MCF 10A (cell line): Measurements from ENCODE around the gene NET1. TPM values are rescaled to one million over a fixed set of nuclear protein-coding genes. Genes with fewer than 3 reads are reported as not detected.

Experiments used
- BruUV-seq: library from RNA; stranded (reverse); fragments of 400-500 nt; replicated peaks from 2 replicates; lab custom pipeline; 2021; lab: Mats Ljungman, UMichigan
- CTCF ChIA-PET: fragments of 300-600 bp; sonication (Branson Sonifier 250); formaldehyde crosslinking; extraction: SDS; loops from one replicate; lab custom pipeline; 2021; ENCODE audit warnings: antibody characterized with exemption, inconsistent platforms; lab: Yijun Ruan, JAX
- POLR2A ChIA-PET: fragments of 300-600, 350-650 bp; sonication (Branson Sonifier 250); formaldehyde crosslinking; extraction: SDS; loops from one replicate; lab custom pipeline; 2020; ENCODE audit warnings: antibody characterized with exemption, inconsistent platforms; lab: Yijun Ruan, JAX
- DNase-seq: peaks from one replicate; pipeline ENCODE4 v3.0.0-alpha.2; 2018; ENCODE audit not compliant: unreplicated experiment
- H3K27ac Mint-ChIP-seq: one replicate; pipeline ENCODE4 v1.8.0; 2022; ENCODE audit warnings: mild to moderate bottlenecking, low read depth, mixed read lengths; ENCODE audit not compliant: unreplicated experiment
- H3K27me3 Mint-ChIP-seq: one replicate; pipeline ENCODE4 v1.8.0; 2022; ENCODE audit warnings: mixed read lengths; ENCODE audit not compliant: insufficient read depth, unreplicated experiment
- H3K36me3 Mint-ChIP-seq: one replicate; pipeline ENCODE4 v1.8.0; 2022; ENCODE audit warnings: mild to moderate bottlenecking, moderate library complexity, mixed read lengths; ENCODE audit not compliant: insufficient read depth, unreplicated experiment
- H3K4me1 Mint-ChIP-seq: one replicate; pipeline ENCODE4 v1.8.0; 2022; ENCODE audit warnings: mixed read lengths; ENCODE audit not compliant: insufficient read depth, unreplicated experiment
- H3K4me3 Mint-ChIP-seq: one replicate; pipeline ENCODE4 v1.8.0; 2022; ENCODE audit warnings: mild to moderate bottlenecking, moderate library complexity, mixed read lengths; ENCODE audit not compliant: unreplicated experiment
- H3K9me3 Mint-ChIP-seq: one replicate; pipeline ENCODE4 v1.8.0; 2022; ENCODE audit warnings: mixed read lengths; ENCODE audit not compliant: unreplicated experiment
- intact Hi-C: fragments of 100-400 bp; cut with micrococcal nuclease; formaldehyde crosslinking; loops from 2 replicates; pipeline ENCODE4 v1.14.1; 2022
- total RNA-seq: library from RNA; stranded (reverse); gene quantifications from 2 replicates; pipeline ENCODE4 v1.2.3, GENCODE V29; 2022
- TF ChIP-seq, protein P1 (sequence below): fragments of 200-600 bp; IDR thresholded peaks from one replicate; pipeline ENCODE4 v1.8.0; 2022; ENCODE audit warnings: antibody characterized with exemption, mild to moderate bottlenecking; ENCODE audit not compliant: unreplicated experiment

The NET1 gene
- total RNA-seq, 1 experiment from 2014 or later: 40.3 TPM

DNA sequence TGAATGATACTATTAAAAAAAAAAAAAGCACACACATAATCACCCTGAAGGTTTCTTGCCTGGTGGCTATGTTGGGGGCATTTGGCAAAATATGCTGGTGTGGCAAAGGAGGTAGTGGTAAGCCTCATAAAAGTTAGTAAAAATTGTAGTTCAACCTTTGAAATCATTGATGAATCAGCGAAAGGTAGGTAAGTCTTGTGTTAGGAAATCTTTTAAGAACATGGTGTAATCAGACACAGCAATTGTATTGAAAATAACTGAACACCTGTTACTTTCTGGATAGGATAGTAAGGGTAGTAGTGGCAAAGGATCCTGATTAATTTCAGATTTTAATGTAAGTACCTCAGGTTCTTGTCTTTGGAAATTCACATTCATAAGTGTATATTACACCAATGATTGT, 46.1 kb downstream of the NET1 start:
- TF ChIP-seq, protein P1, sequence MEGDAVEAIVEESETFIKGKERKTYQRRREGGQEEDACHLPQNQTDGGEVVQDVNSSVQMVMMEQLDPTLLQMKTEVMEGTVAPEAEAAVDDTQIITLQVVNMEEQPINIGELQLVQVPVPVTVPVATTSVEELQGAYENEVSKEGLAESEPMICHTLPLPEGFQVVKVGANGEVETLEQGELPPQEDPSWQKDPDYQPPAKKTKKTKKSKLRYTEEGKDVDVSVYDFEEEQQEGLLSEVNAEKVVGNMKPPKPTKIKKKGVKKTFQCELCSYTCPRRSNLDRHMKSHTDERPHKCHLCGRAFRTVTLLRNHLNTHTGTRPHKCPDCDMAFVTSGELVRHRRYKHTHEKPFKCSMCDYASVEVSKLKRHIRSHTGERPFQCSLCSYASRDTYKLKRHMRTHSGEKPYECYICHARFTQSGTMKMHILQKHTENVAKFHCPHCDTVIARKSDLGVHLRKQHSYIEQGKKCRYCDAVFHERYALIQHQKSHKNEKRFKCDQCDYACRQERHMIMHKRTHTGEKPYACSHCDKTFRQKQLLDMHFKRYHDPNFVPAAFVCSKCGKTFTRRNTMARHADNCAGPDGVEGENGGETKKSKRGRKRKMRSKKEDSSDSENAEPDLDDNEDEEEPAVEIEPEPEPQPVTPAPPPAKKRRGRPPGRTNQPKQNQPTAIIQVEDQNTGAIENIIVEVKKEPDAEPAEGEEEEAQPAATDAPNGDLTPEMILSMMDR: no peak
- no peak for DNase-seq
- Mint-ChIP-seq H3K4me3 (no peak overlapping the region), H3K27me3 (no peaks in the 10 kb centered on the region), H3K9me3 (peaks cover 2% of the 10 kb centered on the region), H3K27ac (no peak overlapping the region), H3K36me3 (peaks cover 86% of the 10 kb centered on the region), H3K4me1 (peaks cover 17% of the 10 kb centered on the region)
- intact Hi-C loops: no loop called here
- no TSS peak for BruUV-seq
- ChIA-PET POLR2A (interaction anchor here (1.5 kb wide), 1 partner anchor 154 kb away, joined by 4 read pairs; no protein-coding TSS in a partner anchor), CTCF (interaction anchor here (0.8 kb wide), 1 partner anchor 171 kb away, joined by 3 read pairs; no protein-coding TSS in a partner anchor)

DNA sequence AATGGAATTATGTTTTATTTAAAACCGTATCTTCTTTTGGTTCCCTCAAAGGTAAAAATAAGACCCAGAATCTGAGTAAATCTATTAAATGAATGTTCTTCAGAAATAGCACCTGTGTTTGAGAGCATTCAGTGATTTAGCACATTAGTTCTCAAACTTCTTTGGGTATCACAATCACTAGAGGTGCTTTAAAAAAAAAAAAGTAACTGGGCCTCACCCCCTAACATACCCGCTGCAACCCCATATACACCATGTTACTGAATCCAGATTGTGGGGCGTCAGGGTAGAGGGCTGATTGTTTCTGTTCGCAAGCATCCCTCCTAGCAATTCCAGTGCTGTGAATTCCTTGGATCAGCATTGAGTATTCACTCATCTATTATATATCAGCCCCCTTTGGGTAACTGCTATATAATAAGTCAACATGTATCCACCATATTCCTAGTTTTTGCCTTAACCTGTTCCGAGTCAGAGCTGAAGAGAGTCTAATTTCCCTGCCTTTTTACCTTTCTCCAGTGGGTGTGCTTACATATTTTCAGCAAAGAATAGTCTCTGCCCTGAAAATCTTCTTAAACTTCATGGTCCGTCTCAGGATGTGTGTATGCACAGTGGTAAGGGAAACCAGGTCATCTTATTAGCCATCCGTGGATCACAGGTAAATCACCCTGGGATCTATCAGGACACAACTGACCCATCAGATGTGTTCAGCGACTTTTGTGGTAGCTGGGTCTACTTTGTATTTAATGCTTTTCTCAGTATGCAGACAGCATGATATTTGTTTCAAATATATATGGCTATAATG, 46.8 kb downstream of the NET1 start:
- no peak for DNase-seq
- no TSS peak for BruUV-seq
- ChIA-PET CTCF (interaction anchor here (0.8 kb wide), 2 partner anchors 164 to 171 kb away, joined by 3 to 4 read pairs; no protein-coding TSS in a partner anchor), POLR2A (interaction anchor here (0.6 to 1.5 kb wide), 3 partner anchors 8 to 366 kb away, joined by 3 to 4 read pairs (median 3); no protein-coding TSS in a partner anchor)
- no peak overlapping the region for H3K4me3 Mint-ChIP-seq
- no peaks in the 10 kb centered on the region for H3K27me3 Mint-ChIP-seq
- peaks cover 7% of the 10 kb centered on the region for H3K9me3 Mint-ChIP-seq
- H3K4me1 Mint-ChIP-seq: peaks cover 17% of the 10 kb centered on the region
- intact Hi-C loops: no loop called here
- H3K36me3 Mint-ChIP-seq: peaks cover 80% of the 10 kb centered on the region
- TF ChIP-seq, protein P1: no peak
- no peak overlapping the region for H3K27ac Mint-ChIP-seq

DNA sequence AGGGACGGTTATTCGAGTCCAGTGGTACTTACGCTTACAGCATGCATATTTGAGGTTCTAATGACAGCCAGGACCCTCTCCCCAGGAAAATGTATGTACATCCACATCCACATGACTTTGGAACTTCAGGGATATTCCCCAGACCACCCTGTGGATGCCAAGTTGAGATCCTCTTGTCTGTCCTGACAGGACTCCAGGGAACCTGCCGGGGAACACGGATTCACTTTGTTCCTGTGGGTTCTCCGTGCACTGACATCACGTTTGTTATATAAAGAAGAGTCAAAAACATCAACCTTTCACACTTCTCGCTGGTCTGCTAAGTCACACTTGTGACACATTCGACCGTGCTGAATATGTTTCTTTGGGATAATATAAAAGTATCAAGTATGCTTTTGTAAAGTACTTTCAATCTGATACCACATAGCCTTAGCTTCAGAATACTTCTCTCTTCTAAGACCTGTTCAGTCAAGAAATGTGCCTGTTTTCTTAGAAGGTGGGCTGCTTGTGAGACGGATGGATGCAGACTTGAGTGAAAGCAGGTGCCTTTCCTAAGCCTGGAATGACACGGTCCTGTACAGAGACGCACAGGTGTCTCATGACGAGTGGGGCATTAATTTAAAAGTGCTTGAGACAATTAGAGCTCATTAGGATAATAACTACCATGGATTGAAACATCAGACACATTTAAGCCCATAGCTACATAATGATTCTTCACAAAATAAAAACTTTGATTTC, 48.3 kb downstream of the NET1 start:
- DNase-seq: no peak
- TF ChIP-seq, protein P1: no peak
- H3K27me3 Mint-ChIP-seq: no peaks in the 10 kb centered on the region
- CTCF ChIA-PET: interaction anchor here (0.7 to 2.1 kb wide), 3 partner anchors 16 to 162 kb away, joined by 3 to 11 read pairs (median 3); no protein-coding TSS in a partner anchor
- BruUV-seq: no TSS peak
- H3K4me3 Mint-ChIP-seq: no peak overlapping the region
- peaks cover 24% of the 10 kb centered on the region for H3K4me1 Mint-ChIP-seq
- peaks cover 7% of the 10 kb centered on the region for H3K9me3 Mint-ChIP-seq
- no peak overlapping the region for H3K27ac Mint-ChIP-seq
- peaks cover 65% of the 10 kb centered on the region for H3K36me3 Mint-ChIP-seq
- intact Hi-C loops: no loop called here
- POLR2A ChIA-PET: interaction anchor here (0.6 to 1.8 kb wide), 4 partner anchors 15 to 144 kb away, joined by 3 to 6 read pairs (median 6); no protein-coding TSS in a partner anchor
